GM19043 (cell line): ENCODE measurements around the gene HTR3E.
"Not testable (repeated sequence)": the region's sequence is repeated elsewhere in the genome, so short reads cannot be mapped to it uniquely, and the experiment has no call there.

Experiments
- ATAC-seq: cut with Tn5 transposase; IDR thresholded peaks from one replicate; pipeline ENCODE4 v1.9.1; 2021; ENCODE audit warnings: low read depth; ENCODE audit not compliant: unreplicated experiment

HTR3E gene, protein sequence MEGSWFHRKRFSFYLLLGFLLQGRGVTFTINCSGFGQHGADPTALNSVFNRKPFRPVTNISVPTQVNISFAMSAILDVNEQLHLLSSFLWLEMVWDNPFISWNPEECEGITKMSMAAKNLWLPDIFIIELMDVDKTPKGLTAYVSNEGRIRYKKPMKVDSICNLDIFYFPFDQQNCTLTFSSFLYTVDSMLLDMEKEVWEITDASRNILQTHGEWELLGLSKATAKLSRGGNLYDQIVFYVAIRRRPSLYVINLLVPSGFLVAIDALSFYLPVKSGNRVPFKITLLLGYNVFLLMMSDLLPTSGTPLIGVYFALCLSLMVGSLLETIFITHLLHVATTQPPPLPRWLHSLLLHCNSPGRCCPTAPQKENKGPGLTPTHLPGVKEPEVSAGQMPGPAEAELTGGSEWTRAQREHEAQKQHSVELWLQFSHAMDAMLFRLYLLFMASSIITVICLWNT

DNA sequence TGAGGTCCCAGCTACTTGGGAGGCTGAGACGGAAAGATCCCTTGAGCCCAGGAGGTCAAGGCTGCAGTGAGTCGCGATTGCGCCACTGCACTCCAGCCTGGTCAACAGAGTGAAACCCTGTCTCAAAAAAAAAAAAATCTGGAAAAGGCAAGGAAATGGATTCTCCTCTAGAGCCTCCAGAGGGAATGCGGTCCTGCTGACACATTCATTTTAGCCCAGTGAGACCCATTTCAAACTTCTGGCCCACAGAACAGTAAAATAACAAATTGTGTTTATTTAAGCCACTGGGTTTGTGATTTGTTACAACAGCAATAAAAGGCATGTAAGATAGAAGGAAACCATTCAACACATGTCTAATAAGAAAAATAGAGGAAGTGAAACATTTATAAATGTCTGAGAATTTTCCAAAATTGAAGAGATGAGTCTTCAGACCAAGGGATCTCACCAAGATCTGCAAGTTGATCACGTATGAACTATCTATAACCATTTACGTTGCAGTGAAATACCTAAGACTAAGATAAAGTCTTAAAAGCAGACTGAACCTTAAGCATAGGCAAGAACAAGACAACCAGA, at the start of gene HTR3E:
Gene HTR3E, plus strand, starts transcription at position 254 of the 573 bp plus-strand sequence. CDS start 466 bp downstream, outside the sequence.
- no peak for ATAC-seq

DNA sequence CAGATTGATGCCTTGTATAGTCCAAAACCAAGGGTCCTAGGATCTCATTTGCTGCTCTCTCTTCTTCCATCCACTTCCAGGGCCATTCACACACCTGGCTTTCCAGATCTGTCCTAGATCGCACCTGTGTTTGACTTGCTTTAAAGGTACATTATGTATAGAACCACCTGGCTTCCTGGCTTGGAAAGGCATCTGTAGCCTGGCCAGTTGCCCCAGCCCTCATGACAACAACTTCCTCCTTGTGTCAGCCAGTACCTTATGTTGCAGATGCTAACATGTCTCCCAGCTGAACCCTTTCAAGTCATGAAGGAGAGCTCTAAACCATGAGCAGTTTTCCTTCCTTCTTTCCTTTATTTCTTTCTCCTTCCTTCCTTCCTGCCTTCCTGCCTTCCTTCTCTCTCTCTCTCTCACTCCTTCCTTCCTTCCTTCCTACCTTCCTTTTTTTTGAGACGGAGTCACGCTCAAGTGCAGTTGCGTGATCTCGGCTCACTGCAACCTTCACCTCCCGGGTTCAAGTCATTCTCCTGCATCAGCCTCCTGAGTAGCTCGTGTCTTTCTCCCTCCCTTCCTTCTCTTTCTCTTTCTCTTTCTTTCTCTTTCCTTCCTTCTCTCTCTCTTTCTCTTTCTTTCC, 46.5 kb upstream of the HTR3E start:
- ATAC-seq = no peak

DNA sequence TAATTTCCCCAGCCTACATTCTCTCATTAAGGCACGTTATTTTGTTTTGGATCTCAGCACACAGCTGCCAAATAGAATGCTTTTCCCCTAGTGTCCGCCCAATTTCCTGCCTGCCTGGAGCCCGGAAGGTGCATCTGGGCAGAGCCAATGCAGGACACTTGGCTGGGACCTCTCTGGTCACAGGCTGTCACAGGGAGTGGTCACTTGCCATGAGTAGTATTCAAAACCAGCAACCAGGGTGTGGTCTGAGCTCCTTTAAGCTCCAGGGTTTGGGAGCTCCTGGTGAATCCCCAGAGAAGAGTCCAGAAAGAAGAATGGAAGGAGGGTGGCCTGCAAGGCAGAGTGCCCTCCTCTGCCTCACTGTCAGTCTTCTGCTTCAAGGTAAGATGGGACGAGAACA, 44.1 kb upstream of the HTR3E start, which contains the start of gene HTR3C:
Gene HTR3C, plus strand, starts transcription at position 281 of the 400 bp plus-strand sequence. Its CDS starts 34 bp downstream, at position 315.
- ATAC-seq = no peak

DNA sequence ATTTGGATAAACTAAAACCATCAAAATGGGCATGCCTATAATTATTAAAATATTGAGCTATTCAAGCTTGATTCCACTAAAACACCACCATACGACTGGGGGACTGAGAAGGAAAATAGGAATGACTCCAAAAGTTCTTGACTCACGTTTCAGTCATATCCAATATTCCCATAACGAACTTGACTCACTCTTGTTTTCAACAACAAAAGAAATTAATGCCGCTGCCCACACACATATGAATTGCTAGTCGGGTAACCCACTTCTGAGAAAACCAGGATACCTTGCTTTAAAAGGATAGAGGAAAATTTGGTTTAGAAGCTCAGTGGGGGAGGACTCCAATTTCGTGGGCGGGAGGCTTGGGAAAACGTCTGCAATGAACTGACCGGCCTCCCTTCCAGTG, 38.8 kb upstream of the HTR3E start:
- no peak for ATAC-seq

DNA sequence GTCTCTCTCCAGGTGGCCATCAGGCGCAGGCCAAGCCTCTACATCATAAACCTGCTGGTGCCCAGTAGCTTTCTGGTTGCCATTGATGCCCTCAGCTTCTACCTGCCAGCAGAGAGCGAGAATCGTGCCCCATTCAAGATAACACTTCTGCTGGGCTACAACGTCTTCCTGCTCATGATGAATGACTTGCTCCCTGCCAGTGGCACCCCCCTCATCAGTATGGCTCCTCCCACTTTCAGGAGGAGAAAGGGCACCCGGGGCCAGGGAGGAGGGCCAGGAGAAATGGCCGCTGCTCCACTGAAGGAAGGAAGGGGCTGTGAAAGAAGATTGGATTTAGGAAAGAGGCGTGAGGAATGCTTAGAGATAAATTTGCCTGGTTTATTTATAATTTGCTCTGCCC, 37.4 kb upstream of the HTR3E start:
- no peak for ATAC-seq

DNA sequence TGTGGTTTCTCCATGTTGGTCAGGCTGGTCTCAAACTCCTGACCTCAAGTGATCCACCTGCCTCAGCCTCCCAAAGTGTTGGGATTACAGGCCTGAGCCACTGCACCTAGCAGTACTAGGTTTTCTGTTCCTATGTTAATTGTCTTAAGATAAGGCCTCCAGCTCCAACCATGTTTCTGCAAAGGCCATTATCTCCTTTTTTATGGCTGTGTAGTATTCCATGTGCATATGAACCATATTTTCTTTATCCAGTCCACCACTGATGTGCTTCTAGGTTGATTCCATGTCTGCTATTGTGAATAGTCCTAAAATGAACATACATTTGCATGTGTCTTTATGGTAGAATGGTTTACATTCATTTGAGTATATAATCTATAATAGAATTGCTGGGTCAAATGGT, 34.2 kb upstream of the HTR3E start:
- no peak for ATAC-seq

DNA sequence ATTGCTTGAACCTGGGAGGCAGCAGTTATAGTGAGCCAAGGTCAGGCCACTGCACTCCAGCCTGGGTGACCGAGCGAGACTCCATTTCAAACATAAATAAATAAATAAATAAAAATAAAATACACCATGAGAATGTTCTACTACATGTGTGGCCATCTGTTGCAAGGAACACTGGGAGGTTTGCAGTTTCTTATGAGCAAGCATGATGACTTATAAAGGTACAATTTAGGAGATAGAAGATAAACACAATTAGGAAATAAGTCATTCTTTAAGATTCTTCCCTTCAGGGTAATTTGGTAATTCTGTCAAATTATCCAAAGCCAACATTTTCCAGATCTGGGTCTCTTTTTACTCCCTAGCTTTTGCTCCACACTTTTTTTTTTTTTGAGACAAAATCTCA, 30.7 kb upstream of the HTR3E start:
- ATAC-seq = no peak

DNA sequence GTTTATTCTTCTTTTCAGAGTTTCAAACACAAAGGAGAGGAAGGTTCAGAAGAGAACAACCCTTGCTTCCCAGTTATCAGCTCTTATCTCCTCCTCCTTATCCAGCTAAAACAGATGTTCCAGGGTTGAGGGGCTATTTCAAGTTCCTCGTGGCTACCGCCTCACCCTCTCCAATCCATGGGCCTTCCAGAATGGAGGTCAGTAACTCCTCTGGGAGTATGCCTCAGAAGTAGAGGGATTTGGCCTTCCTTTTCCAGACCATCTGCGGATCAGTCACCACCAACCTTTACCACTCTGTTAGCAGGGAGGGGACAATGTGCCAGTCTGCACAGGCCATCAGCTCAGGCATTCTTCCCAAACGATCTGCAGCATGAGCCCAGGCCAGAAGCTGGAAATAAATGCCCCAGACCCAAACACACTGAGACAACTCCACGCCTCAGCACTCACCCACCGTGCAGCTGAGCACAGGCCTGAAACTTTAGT, 29.2 kb upstream of the HTR3E start:
- ATAC-seq = no peak

DNA sequence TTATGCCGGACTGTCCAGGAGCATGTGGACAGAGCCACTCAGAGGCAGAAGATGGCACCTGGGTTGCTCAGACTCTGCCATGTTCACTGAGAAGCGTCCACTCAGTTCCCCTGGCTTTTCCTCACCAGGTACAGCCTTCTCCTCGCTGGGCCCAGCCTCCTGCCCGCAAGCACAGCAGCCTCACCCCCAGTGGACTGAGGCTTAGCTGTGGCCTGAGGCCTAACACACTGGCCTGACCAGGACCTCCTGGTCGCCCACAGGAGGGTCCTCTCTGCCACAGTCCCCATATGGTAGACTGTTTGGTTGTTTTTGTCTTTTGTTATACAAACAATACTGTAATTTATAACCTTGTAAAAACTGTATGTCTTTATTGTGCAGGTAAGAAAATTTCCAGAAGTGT, 28.5 kb upstream of the HTR3E start:
- no peak for ATAC-seq

DNA sequence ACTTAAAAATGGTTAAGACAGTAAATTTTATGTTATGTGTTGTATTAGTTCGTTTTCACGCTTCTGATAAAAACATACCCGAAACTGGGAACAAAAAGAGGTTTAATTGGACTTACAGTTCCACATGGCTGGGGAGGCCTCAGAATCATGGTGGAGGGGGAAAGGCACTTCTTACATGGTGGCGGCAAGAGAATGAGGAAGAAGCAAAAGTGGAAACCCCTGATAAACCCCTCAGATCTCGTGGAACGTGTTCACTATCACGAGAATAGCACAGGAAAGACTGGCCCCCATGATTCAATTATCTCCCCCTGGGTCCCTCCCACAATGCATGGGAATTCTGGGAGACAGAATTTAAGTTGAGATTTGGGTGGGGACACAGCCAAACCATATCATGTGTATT, 25.7 kb upstream of the HTR3E start:
- ATAC-seq = not testable (repeated sequence)

DNA sequence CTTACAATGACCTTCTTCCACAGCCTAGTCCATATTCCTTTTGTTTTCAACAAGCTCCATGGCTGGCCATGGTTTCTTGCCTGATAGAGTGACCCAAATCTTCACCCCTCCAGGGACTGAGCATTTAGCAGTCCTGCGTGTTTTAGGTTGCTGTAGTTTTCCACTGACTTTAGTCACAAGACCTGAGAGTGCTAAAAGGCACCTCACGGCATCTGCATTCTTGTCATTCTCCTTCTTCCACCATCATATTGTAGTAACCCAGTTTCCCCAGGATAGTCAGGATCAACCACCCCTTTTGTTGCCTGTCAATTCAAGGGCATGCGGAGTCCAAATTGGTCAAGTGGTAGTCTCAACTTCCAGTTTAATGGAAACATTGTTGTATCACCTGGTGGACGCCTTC, 23.2 kb upstream of the HTR3E start:
- ATAC-seq = no peak

DNA sequence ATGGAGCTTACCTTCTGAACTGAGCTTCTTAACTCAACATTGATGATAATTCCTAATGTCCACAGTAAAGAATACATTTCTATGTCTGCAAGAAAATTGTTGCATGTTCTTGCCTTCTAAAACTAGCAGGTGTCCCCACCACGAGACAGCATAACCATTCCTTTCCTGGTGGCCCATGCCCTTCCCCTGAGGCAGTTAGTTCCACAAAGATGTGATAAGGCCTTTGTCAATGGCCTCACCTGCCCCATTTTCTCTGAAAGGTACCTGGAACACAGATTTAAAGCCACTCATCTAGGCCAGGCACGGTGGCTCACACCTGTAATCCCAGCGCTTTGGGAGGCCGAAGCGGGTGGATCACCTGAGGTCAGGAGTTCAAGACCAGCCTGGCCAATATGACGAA, 21.0 kb upstream of the HTR3E start:
- no peak for ATAC-seq

DNA sequence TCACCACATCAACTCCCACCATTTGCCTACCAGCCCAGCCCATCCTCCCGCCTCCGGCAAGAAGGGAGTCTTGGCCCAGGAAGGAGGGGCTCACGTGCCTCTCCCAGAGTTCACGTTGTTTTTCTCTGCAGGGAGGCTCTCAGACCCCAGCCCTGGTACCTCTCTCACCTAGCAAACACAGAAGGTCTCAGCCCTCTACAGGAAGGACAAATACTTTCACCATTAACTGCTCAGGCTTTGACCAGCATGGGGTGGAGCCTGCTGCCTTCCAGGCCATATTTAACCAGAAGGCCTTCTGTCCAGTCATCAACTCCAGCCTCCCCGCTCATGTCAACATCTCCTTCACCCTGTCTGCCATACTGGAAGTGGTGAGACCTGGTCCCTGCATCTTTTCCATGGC, 19.0 kb upstream of the HTR3E start:
- ATAC-seq = no peak

DNA sequence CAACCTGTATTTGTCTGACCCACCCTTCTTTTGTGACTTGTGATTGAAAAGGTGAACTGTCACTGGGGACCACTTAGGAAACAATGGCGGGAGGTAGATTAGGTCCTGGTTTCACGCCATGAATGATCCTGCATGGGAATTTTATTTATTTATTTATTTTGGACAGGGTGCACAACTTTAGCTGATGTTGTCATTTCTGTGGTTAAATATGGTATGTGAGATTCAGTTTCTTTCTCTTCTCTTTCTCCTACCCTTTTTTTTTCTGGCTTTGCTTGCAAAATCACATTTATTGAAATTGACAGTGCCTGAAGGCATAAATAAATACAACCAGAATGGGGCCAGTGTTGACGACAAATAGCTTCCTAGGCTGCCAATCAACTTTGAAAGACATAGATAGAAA, 18.0 kb upstream of the HTR3E start:
- no peak for ATAC-seq

DNA sequence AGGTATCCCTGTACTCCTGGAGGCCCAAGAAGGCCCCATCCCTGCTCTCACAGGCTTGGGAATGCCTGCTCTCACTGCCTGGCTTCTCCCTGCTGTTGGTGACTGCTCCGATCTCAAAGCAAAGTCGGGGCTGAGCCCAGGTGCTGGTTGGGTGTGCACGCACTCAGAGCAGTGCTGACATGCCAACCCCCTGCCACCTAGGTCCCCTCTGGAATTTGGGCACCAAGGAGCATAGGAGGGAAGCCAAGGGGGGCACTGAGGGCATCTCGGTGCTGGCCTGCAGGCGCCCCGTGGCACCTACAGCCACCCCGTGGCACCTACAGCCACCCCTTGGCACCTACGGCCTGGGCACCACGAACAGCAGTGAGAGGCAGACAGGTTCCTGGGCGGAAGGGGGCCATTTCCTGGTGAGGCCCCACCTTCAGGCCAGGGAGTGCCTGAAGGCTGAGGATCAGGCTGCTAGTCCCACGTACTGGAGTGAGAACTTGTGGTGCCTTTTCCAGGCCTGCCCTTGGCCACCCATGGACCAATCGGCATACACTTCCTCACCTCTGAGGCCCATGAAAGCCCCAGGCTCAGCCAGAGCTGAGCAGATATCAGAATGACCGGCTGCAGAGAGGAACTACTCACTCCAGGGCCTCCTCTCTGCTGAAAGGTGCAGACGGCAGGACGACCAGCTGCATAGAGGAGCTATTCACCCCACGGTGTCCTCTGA, 15.6 kb upstream of the HTR3E start:
- no peak for ATAC-seq

DNA sequence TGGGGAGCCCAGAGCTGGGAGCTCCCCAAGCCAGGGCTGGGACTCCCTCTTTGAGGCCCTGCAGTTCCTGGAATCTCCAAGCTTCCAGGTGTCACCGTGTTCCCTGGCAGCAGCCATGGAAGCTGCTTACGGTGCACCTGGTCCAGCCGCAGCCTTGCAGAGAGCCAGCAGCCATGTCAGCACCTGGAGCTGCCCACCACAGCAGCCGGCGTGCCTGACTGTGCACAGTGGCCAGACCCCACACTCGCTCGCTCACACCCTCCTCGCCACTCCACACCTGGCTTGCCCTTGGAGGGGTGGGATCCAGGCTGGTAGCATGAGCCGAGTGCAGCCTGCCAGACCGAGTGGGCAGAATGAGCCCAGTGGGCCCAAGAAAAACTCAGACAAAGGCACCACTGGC, 14.8 kb upstream of the HTR3E start:
- ATAC-seq = no peak

DNA sequence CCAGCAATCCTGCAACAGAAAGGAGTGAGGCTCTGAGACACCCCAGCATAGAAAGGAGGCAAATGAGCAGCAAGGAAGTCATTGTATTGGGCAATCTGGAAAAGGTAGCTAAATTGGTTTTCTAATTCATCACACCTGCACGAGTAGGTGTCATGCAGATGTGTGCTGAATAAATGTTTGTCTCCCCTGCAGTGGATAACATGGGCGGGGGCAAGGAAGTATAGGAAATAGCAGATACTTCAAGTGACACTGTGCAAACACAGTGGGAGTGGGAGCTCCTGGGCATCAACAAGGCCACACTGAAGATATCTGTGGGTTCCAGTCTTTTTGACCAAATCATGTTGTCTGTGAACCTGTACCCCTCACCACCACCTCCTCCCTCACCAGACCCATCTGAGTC, 14.4 kb upstream of the HTR3E start:
- ATAC-seq = no peak

DNA sequence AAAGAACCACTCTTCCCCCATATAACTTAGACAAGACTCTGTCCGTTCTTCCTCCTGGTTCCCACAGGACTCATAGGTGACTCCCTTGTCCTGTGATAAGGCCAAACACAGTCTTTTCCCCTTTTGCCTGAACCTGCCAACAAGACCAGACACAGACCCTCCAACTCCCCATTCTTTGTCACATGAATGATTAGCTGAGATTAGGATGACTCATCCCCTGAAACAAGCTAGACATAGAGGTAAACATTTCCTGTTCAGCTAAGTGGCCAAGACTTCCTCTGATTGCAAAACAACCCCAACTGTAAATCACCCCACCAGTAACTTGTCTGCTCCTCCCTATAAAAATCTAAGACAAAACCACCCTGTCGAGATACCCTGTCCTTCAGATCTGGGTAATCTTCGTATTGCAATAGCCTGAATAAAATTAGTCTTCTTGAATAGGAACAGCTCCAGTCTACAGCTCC, 11.4 kb upstream of the HTR3E start:
- no peak for ATAC-seq

DNA sequence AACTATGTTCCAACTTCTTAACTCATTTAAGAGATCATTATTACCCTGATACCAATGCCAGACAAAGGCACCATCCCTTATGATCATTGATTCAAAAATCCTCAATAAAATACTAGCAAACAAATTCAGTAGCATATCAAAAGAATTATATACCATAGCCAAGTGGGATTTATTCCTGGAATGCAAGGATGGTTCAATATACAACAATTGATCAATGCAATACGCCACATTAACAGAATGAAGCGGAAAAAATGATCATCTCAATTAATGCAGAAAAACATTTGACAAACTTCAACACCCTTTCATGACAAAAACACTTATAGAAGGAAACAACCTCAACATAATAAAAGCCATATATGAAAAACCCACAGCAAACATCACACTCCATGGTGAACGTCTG, 4.7 kb upstream of the HTR3E start:
- no peak for ATAC-seq

DNA sequence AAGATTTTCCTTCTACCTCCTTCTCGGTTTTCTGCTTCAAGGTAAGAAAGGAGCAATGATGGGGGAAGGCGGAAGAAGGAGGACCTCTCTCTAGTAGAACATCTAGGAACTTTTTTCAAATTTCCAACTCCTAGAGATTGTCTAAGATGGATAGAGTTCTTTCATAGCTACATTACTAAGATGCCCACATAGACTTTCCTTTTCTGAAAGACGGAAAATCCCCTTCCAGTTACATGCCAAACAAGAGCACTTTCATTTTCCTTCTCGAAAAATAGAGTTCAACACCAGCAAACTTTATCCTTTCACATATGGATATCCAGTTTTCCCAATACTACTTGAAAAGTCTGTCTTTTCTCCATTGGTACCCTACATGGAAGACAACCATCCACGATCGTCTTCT, 692 bp downstream of the HTR3E start:
- ATAC-seq = no peak
